Upper lobe of left lung (tissue), 6 donors: Measurements from ENCODE around the gene BSPRY. TPM values are rescaled to one million over a fixed set of nuclear protein-coding genes. Genes with fewer than 3 reads are reported as not detected.

Experiments used
- ATAC-seq, 2 donors: fragments of 200-7000 bp; cut with Tn5 transposase; one replicate each; pipeline ENCODE4 v1.9.1; 2022; ENCODE audit warnings: mild to moderate bottlenecking in 2 of 2, moderate library complexity in 2 of 2; ENCODE audit not compliant: low FRiP score in 2 of 2
- DNase-seq, 2 donors: peaks; one replicate each; pipeline ENCODE4 v3.0.0-alpha.2; 2019 to 2020
- H3K27ac ChIP-seq, 4 donors: fragments of 200-600 bp; sonication (generic); one replicate each; pipeline ENCODE4 v1.5.1; 2016 to 2019
- H3K27me3 ChIP-seq, 4 donors: fragments of 200-600 bp; sonication (generic); one replicate each; pipeline ENCODE4 v1.5.1; 2017 to 2019
- H3K36me3 ChIP-seq, 4 donors: fragments of 200-600 bp; sonication (generic); one replicate each; pipeline ENCODE4 v1.5.1; 2016 to 2019
- H3K4me1 ChIP-seq, 4 donors: fragments of 200-600 bp; sonication (generic); one replicate each; pipeline ENCODE4 v1.5.1; 2018 to 2019
- H3K4me3 ChIP-seq, 4 donors: fragments of 200-600 bp; sonication (generic); one replicate each; pipeline ENCODE4 v1.5.1; 2017 to 2019; ENCODE audit warnings: mild to moderate bottlenecking in 2 of 4, moderate library complexity in 1 of 4
- H3K9me3 ChIP-seq, 4 donors: fragments of 200-600 bp; sonication (generic); one replicate each; pipeline ENCODE4 v1.5.1; 2018 to 2019
- CTCF ChIP-seq, 6 experiments: fragments of 450-650 bp in 4 of 6; fragments of 200-600 bp in 2 of 6; sonication (generic) in 2 of 6; IDR thresholded peaks; one replicate each; pipeline ENCODE4 v1.5.1; 2016 to 2019; ENCODE audit warnings: antibody characterized with exemption in 6 of 6
- EP300 ChIP-seq, 4 donors: sonication (generic); formaldehyde crosslinking; IDR thresholded peaks; one replicate each; pipeline ENCODE4 v1.5.1; 2017; ENCODE audit warnings: antibody characterized with exemption in 4 of 4, control low read depth in 2 of 4
- POLR2A ChIP-seq, 4 donors: fragments of 450-650 bp; IDR thresholded peaks; one replicate each; pipeline ENCODE4 v1.5.1; 2016 to 2017; ENCODE audit warnings: antibody characterized with exemption in 4 of 4, mild to moderate bottlenecking in 2 of 4
- POLR2AphosphoS5 ChIP-seq, 2 donors: sonication (generic); formaldehyde crosslinking; IDR thresholded peaks; one replicate each; pipeline ENCODE4 v1.5.1; 2017; ENCODE audit warnings: antibody characterized with exemption in 2 of 2
- WGBS, 2 donors: methylation state at CpG; one replicate each; pipeline ENCODE4 v1.1.5; 2017 to 2018; 5-methylcytosine and 5-hydroxymethylcytosine counted together
- total RNA-seq, 6 donors: library from RNA; depleted of rRNA in 4 of 6; stranded (reverse); fragments of >200 nt in 4 of 6; gene quantifications; one replicate each; pipeline versions ENCODE4 v1.1.0 to v1.2.1, GENCODE V29; 2016 to 2021
- donor health status: DM: no; HTN: no; CAD: no; lungs with moderate emphysema.
- donor health status: DM: no; HTN: yes; CAD: no; lungs with severe emphysema.

BSPRY gene
- total RNA-seq, 6 donors from 2014 or later: 5.2 to 21.1 (median 12.7) TPM

GRCh38 chr9:113315231-113315630 is 34.1 kb upstream of the BSPRY start:
- ATAC-seq (no peak), DNase-seq (no peak)
- Histone ChIP-seq H3K27ac (no peak overlapping the region), H3K4me1 (no peaks in the 10 kb centered on the region), H3K36me3 (peaks cover 0 to 12% (median 3%) of the 10 kb centered on the region in 4 donors), H3K27me3 (no peaks in the 10 kb centered on the region), H3K9me3 (no peaks in the 10 kb centered on the region), H3K4me3 (no peak overlapping the region)
- TF ChIP-seq CTCF (IDR thresholded peaks at IDR 0.05) (no peak), POLR2AphosphoS5 (IDR thresholded peaks at IDR 0.05) (no peak), EP300 (IDR thresholded peaks at IDR 0.05) (no peak), POLR2A (IDR thresholded peaks at IDR 0.05) (no peak)

DNA sequence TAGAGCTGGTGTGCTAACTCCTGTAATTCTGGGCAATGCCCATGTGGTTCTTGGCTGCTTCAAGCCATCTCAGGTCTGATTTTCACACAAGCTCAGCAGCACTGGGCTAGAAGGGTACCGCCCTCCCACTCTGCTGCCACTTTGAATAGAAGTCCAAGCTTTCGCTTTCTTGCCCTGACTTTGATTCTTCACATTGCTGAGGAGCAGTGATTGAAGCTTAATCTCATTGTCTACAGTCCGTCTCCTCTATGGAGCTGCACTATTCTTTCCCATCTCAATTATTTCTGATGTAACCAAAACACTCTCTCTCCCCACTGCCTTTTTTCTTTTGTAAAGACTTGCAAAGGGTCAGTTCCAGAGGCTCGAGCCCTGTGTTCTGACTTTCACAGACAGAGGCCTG is 33.3 kb upstream of the BSPRY start:
- Histone ChIP-seq H3K4me1 (no peaks in the 10 kb centered on the region), H3K36me3 (peaks cover 0 to 12% (median 4%) of the 10 kb centered on the region in 4 donors), H3K27ac (no peak overlapping the region), H3K4me3 (no peak overlapping the region), H3K27me3 (no peaks in the 10 kb centered on the region), H3K9me3 (no peaks in the 10 kb centered on the region)
- DNase-seq (no peak), ATAC-seq (no peak)
- TF ChIP-seq POLR2A (IDR thresholded peaks at IDR 0.05) (no peak), CTCF (IDR thresholded peaks at IDR 0.05) (no peak), EP300 (IDR thresholded peaks at IDR 0.05) (no peak), POLR2AphosphoS5 (IDR thresholded peaks at IDR 0.05) (no peak)
- 90 to 97% methylated on average over 4 of the region's 4 CpGs for WGBS, 2 donors

DNA sequence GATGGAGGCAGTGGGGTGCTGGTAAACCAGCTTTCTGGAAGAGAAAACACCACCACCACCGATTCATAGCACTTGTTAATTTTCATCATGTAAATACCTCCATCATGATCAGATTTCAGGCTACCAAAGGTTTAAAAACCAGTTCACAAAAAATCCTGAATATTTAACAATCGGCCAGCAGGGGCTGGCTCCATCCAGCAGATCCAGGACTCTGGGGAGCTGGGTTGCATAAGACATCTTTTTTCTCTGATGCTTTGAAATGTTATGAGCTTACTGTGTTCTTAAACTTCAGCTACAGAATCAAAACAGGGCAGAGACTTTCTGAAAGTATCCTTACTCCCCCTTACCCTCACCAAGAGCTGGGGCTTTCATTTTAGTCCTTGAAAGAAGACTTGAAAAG is 31.6 kb upstream of the BSPRY start:
- DNase-seq: no peak
- no peaks in the 10 kb centered on the region for H3K27me3 ChIP-seq

DNA sequence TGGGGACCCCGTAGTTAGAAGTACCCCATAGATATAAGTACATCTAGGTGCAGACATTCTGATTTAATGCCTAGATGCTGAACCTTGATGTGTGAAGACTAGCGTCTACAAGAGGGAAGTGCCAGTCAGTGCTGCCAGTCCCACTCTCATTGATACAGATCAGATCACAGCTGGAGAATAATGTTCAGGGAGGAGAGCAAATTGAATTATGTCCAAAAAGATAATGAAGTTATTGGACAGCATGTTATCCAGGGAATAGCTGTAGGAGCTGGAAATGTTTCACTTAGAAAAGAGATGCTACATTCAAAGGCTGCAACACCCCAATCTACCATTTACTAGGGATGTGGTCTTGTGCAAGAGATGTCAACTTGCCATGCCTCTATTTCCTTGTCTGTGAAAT is 30.3 kb upstream of the BSPRY start:
- H3K27ac ChIP-seq: no peak overlapping the region
- no peaks in the 10 kb centered on the region for H3K27me3 ChIP-seq
- H3K4me1 ChIP-seq: no peaks in the 10 kb centered on the region
- H3K9me3 ChIP-seq: no peaks in the 10 kb centered on the region
- 86 to 91% methylated on average over 1 to 2 of the region's 2 CpGs for WGBS, 2 donors
- DNase-seq: no peak
- TF ChIP-seq CTCF (IDR thresholded peaks at IDR 0.05): no peak
- TF ChIP-seq EP300 (IDR thresholded peaks at IDR 0.05): no peak
- no peak for TF ChIP-seq POLR2AphosphoS5 (IDR thresholded peaks at IDR 0.05)
- TF ChIP-seq POLR2A (IDR thresholded peaks at IDR 0.05): no peak
- H3K36me3 ChIP-seq: peaks cover 0 to 12% (median 5%) of the 10 kb centered on the region in 4 donors
- no peak overlapping the region for H3K4me3 ChIP-seq
- ATAC-seq: no peak

More for the DNA sequence above, 31.6 kb upstream of the BSPRY start:
- Histone ChIP-seq H3K9me3 (no peaks in the 10 kb centered on the region), H3K4me3 (no peak overlapping the region), H3K27ac (no peak overlapping the region), H3K36me3 (peaks cover 0 to 12% (median 5%) of the 10 kb centered on the region in 4 donors), H3K4me1 (no peaks in the 10 kb centered on the region)
- WGBS, 2 donors: 74 to 80% methylated on average over 2 of the region's 2 CpGs
- TF ChIP-seq EP300 (IDR thresholded peaks at IDR 0.05) (no peak), CTCF (IDR thresholded peaks at IDR 0.05) (no peak), POLR2A (IDR thresholded peaks at IDR 0.05) (no peak), POLR2AphosphoS5 (IDR thresholded peaks at IDR 0.05) (no peak)
- peak in 1 of 2 donors; percentile 41 for ATAC-seq

DNA sequence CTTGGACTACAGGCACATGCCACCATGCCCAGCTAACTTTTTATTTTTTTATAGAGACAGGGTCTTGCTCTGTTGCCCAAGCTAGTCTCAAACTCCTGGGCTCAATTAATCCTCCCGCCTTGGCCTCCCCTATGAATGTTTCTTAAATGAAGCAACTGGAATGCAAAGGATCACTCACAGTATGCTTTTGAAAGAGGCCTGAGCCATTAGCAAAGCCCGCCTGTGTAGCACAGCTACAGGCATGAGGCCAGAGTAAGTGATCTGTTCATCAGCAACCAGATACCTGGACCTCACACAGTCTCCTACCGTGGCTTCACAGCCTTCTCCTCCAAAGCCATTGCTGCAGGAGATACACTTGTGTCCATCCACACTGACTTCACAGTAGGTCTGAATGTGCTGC is 29.3 kb upstream of the BSPRY start:
- Histone ChIP-seq H3K9me3 (no peaks in the 10 kb centered on the region), H3K4me1 (no peaks in the 10 kb centered on the region), H3K36me3 (peaks cover 0 to 12% (median 5%) of the 10 kb centered on the region in 4 donors), H3K27ac (no peak overlapping the region), H3K4me3 (no peak overlapping the region), H3K27me3 (no peaks in the 10 kb centered on the region)
- ATAC-seq (no peak), DNase-seq (no peak)
- 90 to 100% methylated on average over 3 of the region's 3 CpGs for WGBS, 2 donors
- TF ChIP-seq EP300 (IDR thresholded peaks at IDR 0.05) (no peak), POLR2A (IDR thresholded peaks at IDR 0.05) (no peak), CTCF (IDR thresholded peaks at IDR 0.05) (no peak), POLR2AphosphoS5 (IDR thresholded peaks at IDR 0.05) (no peak)
